ENCODE results near the gene SYNE3. TPM values are rescaled to one million over a fixed set of nuclear protein-coding genes. Genes with fewer than 3 reads are reported as not detected.

SYNE3 gene
- total and polyA plus RNA-seq, 9 of the 15 experiments (the other 6 are each of a cell fraction or from before 2014, with no cell fraction given): 0.04 to 3.1 (median 0.55) TPM

GRCh38 chr14:95521001-95521400, 4.6 kb upstream of the SYNE3 start (continued):
- TF ChIP-seq RREB1 (CRISPR knock-in tag; IDR thresholded peaks at IDR 0.05) (no peak), ZNF408 (CRISPR knock-in tag; IDR thresholded peaks at IDR 0.05; ENCODE audit: low read depth) (no peak), ZNF224 (CRISPR knock-in tag; IDR thresholded peaks at IDR 0.05) (no peak), RBM14 (IDR thresholded peaks at IDR 0.05; ENCODE audit: borderline replicate concordance, insufficient read depth, low read depth, low read length) (no peak)

- ATAC-seq (no peak), DNase-seq (ENCODE audit: extremely low read depth in 1 of 4, low spot score in 3 of 4) (no peak), FAIRE-seq (no peak)
- Histone ChIP-seq H3K9ac (ENCODE audit: insufficient read depth in 1 of 2, low read depth in 2 of 2, low read length in 2 of 2) (no peak overlapping the region), H3K36me3 (ENCODE audit: control insufficient read depth, insufficient read depth, low read length) (no peaks in the 10 kb centered on the region), H3K4me1 (replicated peaks in 1 of 2; ENCODE audit: control insufficient read depth in 2 of 2, insufficient read depth in 2 of 2, low read length in 2 of 2) (peaks cover 19 to 49% of the 10 kb centered on the region in 2 experiments), H4K20me1 (replicated peaks; ENCODE audit: control insufficient read depth, insufficient read depth, low read length) (no peaks in the 10 kb centered on the region), H3K4me2 (ENCODE audit: insufficient read depth, low read length) (no peak overlapping the region), H3K9me3 (replicated peaks; ENCODE audit: control insufficient read depth, insufficient read depth, low read depth, low read length) (no peaks in the 10 kb centered on the region), H3K79me2 (ENCODE audit: control insufficient read depth, insufficient read depth, low read length) (no peaks in the 10 kb centered on the region), H3K9me1 (ENCODE audit: control insufficient read depth, insufficient read depth, low read length) (no peaks in the 10 kb centered on the region), H3K27ac (ENCODE audit: extremely low read depth, low read depth, low read length) (no peak overlapping the region), H3K27me3 (ENCODE audit: control insufficient read depth in 2 of 2, insufficient read depth in 2 of 2, low read length in 2 of 2) (no peaks in the 10 kb centered on the region), H2AFZ (ENCODE audit: low read depth, low read length) (no peak overlapping the region), H3K4me3 (no peak overlapping the region)
- ChIA-PET POLR2A (no interaction called here), CTCF (ENCODE audit: low intra/inter-chr PET ratio) (no interaction called here)
- 43% methylated on average over 3 of the region's 3 CpGs for WGBS (ENCODE audit: insufficient coverage, low coverage, missing lambda C conversion rate)
- intact Hi-C loops (cut with micrococcal nuclease) (no loop called here), in situ Hi-C loops (cut with MboI) (no loop called here)
- BruUV-seq (replicated peaks): no TSS peak
- TF ChIP-seq CBFA2T3 (IDR thresholded peaks at IDR 0.05): no peak
- TF ChIP-seq CHD2 (IDR thresholded peaks at IDR 0.05; ENCODE audit: low read depth, low read length): no peak
- no peak for TF ChIP-seq STAG1 (CRISPR knock-in tag; IDR thresholded peaks at IDR 0.05; ENCODE audit: borderline replicate concordance)
- no peak for TF ChIP-seq RAD51 (IDR thresholded peaks at IDR 0.05; ENCODE audit: borderline replicate concordance, low read depth)
- no peak for TF ChIP-seq HNRNPH1 (optimal IDR thresholded peaks at IDR 0.05; ENCODE audit: low read depth, low read length)
- TF ChIP-seq PTBP1 (IDR thresholded peaks at IDR 0.05; ENCODE audit: low read depth, low read length): no peak
- TF ChIP-seq BHLHE40 (IDR thresholded peaks at IDR 0.05; ENCODE audit: low read length): no peak
- TF ChIP-seq MITF (IDR thresholded peaks at IDR 0.05): no peak
Observed at GRCh38 chr14:95520346-95520745, 3.9 kb upstream of the SYNE3 start.
